Cardiac septum (tissue), 1 donor: ENCODE data around the gene CCDC90B. TPM values are rescaled to one million over a fixed set of nuclear protein-coding genes. Genes with fewer than 3 reads are reported as not detected.

ENCODE experiments used
- DNase-seq: peaks from one replicate; pipeline ENCODE4 v3.0.0-alpha.2; 2020; ENCODE audit warnings: low spot score
- intact Hi-C: fragments of 100-400 bp; cut with DNase I; formaldehyde crosslinking; loops from one replicate; pipeline ENCODE4 v1.14.0; 2022
- total RNA-seq: library from RNA; stranded (reverse); fragmentation: NEBNext Ultra II Directional; extraction: Animal tissue kit (Norgen Biotek cat#: 25700); gene quantifications from one replicate; pipeline ENCODE4 v1.2.1, GENCODE V29; 2021
- donor health status: DM: no; HTN: no; CAD: no.

CCDC90B gene
- total RNA-seq, 1 donor from 2014 or later, result 29.5 TPM

DNA sequence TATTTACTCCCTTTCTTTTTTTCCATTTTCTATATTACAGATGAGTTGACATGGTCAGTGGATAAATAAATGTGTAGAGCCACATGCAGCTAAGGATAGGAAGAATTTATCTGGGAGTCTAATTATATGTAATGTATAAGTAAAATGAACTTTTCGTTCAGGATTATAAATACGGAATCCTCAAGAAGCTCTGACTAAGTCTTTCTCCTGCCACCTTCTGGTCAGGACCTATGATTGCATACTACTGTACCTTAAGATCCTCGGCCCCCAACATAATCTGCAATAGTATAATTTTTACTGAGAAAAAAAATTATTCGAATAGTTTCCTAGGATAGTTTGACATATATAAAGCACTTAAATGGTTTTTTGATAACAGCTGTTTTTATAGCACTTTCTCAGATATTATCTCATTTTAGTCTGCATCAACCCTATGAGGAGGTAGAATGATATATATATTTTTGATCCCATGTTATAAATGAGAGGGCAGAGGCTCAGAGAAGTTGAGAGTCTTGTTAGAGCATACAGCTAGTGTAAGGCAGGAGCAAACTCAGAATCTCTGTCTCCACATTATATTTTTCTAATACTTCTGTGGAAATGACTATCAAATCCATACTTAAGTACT, 36.1 kb downstream of the CCDC90B start:
- DNase-seq, result no peak
- intact Hi-C loops, result loop anchor here (2.0 to 10.0 kb wide), 3 partner anchors 343 to 565 kb away; no protein-coding TSS in a partner anchor

DNA sequence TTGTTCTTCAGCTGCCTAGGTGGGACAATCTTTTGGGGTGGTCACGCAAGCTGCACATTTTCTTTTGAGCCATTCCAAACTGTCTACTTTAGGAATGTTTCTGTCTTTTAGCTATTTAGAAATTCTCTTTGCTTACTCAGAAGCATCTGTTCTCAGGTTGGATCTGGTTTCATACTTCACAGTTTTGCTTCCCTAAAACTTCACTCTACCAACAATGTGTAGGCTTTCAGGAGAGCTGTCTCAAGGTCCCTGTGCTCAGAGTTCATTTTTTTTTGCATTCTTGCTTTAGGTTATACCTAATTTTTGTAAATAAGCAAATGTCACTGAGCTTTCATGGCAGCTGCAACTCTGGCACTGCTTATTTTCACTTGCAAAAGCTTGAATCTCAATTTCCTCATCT, 36.7 kb downstream of the CCDC90B start:
- intact Hi-C loops, result loop anchor here (10.0 kb wide), 2 partner anchors 525 to 565 kb away; no protein-coding TSS in a partner anchor
- DNase-seq, result no peak

DNA sequence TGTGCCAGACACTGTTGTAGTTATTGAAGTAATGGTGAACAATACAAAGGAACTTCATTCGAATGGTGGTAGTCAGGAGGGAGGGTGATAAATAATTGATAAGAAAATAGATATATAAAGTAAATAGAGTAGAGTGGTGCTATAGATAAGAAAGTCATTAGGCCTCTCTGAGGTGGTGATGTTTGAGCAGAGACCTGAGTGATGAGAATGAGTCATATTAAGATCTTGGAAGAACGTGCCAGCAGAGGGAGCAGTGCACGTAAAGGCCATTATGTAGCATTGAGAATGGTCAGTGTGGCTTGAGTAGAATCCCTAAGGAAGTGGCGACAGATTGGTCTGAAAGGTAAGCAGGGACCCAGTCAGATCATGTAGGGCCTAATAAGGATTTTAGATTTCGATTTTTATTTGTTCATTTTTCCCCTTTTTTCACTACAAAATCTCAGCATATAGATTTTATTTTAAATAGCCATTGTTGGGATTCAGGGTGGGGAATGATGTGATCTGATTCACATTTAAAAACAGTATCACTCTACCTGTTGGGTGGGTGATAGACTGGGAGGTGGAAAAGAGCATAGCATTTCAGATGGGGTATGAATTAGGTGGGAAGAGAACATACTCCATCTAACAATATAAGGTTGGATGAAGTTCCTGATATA, 44.7 kb downstream of the CCDC90B start:
- intact Hi-C loops, result loop anchor here (10.0 kb wide), 2 partner anchors 517 to 573 kb away; no protein-coding TSS in a partner anchor

DNA sequence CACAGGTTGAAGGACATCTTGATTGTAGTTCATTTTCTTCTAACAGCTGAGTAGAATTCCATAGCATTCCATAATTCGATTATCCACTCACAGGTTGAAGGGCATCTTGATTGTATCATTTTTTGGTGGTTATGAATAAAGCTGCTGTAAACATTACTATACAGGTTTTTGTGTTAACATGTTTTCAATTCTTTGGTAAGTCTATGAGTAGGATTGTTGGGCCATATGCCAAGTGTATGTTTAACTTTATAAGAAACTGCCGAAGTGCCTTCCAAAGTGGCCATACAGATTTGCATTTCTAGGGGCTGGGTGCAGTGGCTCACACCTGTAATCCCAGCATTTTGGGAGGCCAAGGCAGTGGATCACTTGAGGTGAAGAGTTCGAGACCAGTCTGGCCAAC, 48.1 kb downstream of the CCDC90B start:
- no peak for DNase-seq
- intact Hi-C loops, result no loop called here

More for the DNA sequence above, 44.7 kb downstream of the CCDC90B start:
- no peak for DNase-seq

DNA sequence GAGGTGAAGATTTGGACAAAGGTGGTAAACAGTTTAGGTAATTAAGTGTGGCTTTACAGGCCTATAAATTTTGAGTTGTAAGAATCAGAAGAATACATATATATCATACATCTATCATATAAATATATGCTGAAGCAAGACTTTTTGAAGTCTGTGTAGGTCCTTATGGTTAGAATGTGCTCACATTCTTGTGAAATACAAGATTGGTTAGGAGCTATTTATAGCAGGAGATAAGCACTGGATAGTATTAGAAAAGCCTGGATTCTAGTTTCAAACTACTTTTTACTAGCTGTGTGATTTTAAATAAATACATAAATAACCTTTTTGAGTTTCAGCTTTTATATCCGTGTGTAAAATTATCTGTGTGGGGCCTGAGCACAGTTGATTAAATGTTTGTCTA, 50.3 kb downstream of the CCDC90B start:
- no peak for DNase-seq
- intact Hi-C loops, result no loop called here

DNA sequence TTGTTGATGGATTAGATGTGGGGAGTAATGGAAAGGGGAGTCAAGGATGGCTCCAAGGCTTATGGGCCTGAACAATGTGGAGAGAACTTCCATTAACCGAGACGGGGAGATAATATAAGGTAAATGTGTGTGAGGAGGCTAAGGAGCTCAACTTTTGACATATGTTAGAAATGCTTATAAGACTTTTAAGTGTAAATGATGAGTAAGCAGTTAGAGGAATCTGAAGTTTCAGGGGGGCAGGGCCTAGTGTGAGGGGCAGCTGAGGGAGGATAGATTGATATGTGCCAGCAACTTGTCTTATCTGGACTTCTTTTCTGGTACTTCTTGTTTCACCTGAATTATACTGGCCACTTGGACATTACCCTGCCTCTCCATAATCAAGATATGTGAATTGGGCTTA, 62.7 kb downstream of the CCDC90B start:
- intact Hi-C loops, result no loop called here
- DNase-seq, result no peak

DNA sequence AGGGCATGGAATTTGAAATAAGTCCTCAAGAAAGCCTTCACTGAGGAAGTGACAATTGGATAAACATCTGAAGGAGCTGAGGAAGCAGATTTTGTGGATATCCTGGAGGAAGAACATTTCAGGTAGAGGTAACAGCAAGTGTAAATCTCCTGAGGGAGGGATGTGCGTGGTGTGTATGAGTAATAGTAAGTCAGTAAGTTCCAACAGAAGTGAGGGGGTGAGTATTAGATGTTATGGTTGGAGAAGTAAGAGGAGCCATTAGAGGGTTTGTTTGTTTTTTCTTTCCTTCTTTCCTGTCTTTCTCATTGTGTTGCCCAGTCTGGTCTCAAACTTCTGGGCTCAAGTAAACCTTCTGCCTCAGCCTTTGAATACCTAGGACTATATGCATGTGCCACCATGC, 63.7 kb downstream of the CCDC90B start:
- DNase-seq, result no peak
- intact Hi-C loops, result no loop called here

DNA sequence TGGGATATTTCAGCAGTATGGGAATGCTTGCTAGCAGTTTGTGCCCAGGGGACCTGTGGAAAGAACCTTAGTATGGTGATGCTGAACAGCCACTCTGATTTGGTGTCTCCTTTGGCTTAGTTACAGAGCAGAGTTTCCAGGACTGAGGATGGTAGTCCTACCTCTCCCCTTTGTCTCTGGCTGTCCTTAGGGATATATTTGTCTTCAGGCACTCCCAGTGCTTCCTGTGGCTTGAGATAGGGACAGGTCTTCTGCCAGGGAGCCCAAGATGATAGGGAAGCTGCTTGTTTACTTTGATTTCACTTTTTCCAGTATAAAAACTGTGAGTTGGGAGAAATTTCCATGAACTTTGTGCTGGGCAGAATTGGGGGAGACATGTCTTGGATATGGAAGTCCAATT, 64.5 kb downstream of the CCDC90B start:
- intact Hi-C loops, result no loop called here
- DNase-seq, result no peak

DNA sequence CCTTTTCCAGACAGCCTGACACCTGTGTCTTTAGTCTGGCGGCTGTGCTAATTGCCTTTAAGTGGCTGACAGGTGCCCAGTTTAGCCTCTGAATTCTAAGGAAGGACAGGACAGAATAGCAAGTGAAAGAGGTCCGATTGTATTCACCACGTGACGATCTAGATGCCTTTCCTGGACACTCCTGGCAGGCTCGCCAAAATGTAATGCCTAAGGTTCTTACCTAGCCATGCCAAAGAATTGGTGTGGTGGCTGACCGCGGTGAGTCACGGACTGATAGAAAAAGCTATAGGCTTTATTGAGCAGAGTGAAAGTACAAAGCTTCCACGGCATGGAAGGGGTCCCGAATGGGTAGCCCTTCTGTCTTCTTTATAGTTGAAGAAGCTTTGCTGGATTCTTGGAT, 65.9 kb downstream of the CCDC90B start:
- no peak for DNase-seq
- intact Hi-C loops, result no loop called here

DNA sequence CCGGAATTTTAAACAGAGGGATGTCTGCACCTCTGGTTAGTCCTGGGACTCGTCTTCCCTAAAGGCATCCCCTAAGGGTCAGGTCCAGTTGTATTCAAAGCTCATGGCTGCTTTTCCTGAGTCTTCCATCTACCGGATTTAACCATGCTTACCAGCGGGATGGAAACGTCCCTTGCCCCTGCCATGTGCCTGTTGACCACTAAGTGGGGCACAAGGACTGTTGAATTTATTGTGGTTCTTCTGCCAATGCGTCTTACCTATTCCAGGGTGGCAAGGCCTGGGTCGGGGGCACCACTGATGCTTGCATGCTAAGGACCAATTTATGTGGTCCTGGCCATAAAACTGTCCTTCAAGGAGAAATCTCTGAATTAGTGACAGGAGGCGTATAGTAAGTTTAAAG, 67.1 kb downstream of the CCDC90B start:
- intact Hi-C loops, result no loop called here
- no peak for DNase-seq

Other genes starting within 250 kb of the CCDC90B start
- gene RAB30, start 214.5 kb downstream of the CCDC90B start, total RNA-seq, result 21.0 TPM
- gene PCF11, start 129.2 kb downstream of the CCDC90B start, total RNA-seq, result 26.6 TPM
- gene ANKRD42, start 92.7 kb downstream of the CCDC90B start, total RNA-seq, result 6.0 TPM